IPS-NIHi11 (cell line): ENCODE results near the gene NCKAP5.

ENCODE experiments used
- DNase-seq: peaks from one replicate; pipeline ENCODE4 v3.0.0; 2012; ENCODE audit warnings: mixed read lengths, low spot score

Gene NCKAP5

GRCh38 chr2:133331436-133331835 is 236.8 kb downstream of the NCKAP5 start:
- DNase-seq, result no peak

GRCh38 chr2:133326652-133327397 is 241.4 kb downstream of the NCKAP5 start:
- DNase-seq, result no peak

GRCh38 chr2:133324150-133324561 is 244.1 kb downstream of the NCKAP5 start:
- DNase-seq, result no peak

- DNase-seq, result no peak
These were observed 245.4 kb downstream of the NCKAP5 start for GRCh38 chr2:133322909-133323308.

GRCh38 chr2:133317178-133317577 is 251.1 kb downstream of the NCKAP5 start:
- DNase-seq, result no peak

GRCh38 chr2:133316557-133316956 is 251.7 kb downstream of the NCKAP5 start:
- DNase-seq, result no peak

GRCh38 chr2:133315280-133315679 is 253.0 kb downstream of the NCKAP5 start:
- no peak for DNase-seq

GRCh38 chr2:133314795-133315194 is 253.5 kb downstream of the NCKAP5 start:
- peak; percentile 31 for DNase-seq

GRCh38 chr2:133312038-133312729 is 256.1 kb downstream of the NCKAP5 start:
- no peak for DNase-seq

GRCh38 chr2:133306236-133306635 is 262.0 kb downstream of the NCKAP5 start:
- DNase-seq, result no peak

- no peak for DNase-seq
These were observed 263.9 kb downstream of the NCKAP5 start for GRCh38 chr2:133304344-133304743.

GRCh38 chr2:133303150-133303549 is 265.1 kb downstream of the NCKAP5 start:
- no peak for DNase-seq

- no peak for DNase-seq
These were observed 271.9 kb downstream of the NCKAP5 start for GRCh38 chr2:133296401-133296800.

GRCh38 chr2:133293544-133294353 is 274.5 kb downstream of the NCKAP5 start:
- DNase-seq, result no peak

GRCh38 chr2:133292259-133292658 is 276.0 kb downstream of the NCKAP5 start:
- DNase-seq, result no peak

GRCh38 chr2:133287709-133288108 is 280.6 kb downstream of the NCKAP5 start:
- DNase-seq, result no peak

- DNase-seq, result no peak
These were observed 281.8 kb downstream of the NCKAP5 start for GRCh38 chr2:133286326-133286922.

GRCh38 chr2:133273031-133273430 is 295.2 kb downstream of the NCKAP5 start:
- no peak for DNase-seq

GRCh38 chr2:133271105-133271504 is 297.2 kb downstream of the NCKAP5 start:
- no peak for DNase-seq

- no peak for DNase-seq
These were observed 297.7 kb downstream of the NCKAP5 start for GRCh38 chr2:133270550-133270949.

- DNase-seq, result peak; percentile 33
These were observed 301.2 kb downstream of the NCKAP5 start for GRCh38 chr2:133266926-133267590.
